ENCODE data around the gene KIAA0319L. TPM values are rescaled to one million over a fixed set of nuclear protein-coding genes. Genes with fewer than 3 reads are reported as not detected.

The KIAA0319L gene
- total RNA-seq, 2 donors from 2014 or later: 28.4 to 28.6 TPM

DNA sequence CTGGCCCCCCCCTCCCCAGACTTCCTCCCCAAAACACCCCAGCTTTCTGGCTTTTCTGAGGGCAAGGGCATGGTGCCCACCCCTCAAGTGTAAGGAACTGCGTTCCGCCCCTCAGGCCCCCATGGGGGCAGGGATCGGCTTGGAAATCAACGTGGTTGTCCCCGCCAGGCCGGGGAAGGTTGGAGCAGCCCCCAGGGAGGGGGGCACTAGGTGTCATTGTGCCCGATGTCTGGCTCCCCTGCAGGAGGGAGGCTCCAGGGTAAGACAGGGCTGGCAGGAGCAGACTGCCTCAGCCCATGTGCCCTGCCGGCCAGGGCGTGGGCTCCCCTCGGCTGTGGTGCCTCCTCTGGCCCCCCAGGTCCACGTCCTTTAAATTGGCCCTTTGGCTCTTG is 8.5 kb upstream of the KIAA0319L start:
- intact Hi-C loops (cut with DNase I): loop anchor here in 1 of 2 donors (5.0 kb wide), 1 partner anchor 162 kb away; no protein-coding TSS in a partner anchor
- peak; percentile 61 for DNase-seq (ENCODE audit: low spot score)

DNA sequence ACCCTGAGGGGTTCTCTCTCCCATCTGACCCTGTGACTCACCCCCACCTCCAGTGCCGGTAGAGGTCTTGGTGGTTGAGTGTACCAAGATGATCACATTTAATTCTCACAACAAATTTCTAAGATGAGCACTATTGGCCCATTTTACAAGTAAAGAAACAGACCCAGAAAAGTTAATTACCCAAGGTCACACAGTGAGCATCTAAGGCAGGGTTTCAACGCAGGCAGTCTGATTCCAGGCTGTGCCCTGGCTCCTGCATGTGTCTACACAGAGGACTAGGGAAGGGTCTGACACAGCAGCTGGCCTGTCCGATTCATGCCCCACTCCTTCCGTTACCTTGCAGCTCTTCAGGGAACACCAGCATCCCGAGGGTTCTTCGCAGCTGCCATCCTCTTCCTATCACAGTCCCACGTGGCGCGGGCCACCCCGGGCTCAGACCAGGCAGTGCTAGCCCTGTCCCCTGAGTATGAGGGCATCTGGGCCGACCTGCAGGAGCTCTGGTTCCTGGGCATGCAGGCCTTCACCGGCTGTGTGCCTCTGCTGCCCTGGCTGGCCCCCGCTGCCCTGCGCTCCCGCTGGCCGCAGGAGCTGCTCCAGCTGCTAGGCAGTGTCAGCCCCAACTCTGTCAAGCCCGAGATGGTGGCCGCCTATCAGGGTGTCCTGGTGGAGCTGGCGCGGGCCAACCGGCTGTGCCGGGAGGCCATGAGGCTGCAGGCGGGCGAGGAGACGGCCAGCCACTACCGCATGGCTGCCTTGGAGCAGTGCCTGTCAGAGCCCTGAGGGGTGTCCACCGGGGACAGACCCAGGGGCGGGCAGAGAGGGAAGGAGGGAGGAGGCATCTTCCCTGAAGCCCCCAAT is 7.9 kb upstream of the KIAA0319L start:
- DNase-seq (ENCODE audit: low spot score): peak; percentile 74
- intact Hi-C loops (cut with DNase I): loop anchor here in 1 of 2 donors (5.0 kb wide), 2 partner anchors 113 to 162 kb away; no protein-coding TSS in a partner anchor

DNA sequence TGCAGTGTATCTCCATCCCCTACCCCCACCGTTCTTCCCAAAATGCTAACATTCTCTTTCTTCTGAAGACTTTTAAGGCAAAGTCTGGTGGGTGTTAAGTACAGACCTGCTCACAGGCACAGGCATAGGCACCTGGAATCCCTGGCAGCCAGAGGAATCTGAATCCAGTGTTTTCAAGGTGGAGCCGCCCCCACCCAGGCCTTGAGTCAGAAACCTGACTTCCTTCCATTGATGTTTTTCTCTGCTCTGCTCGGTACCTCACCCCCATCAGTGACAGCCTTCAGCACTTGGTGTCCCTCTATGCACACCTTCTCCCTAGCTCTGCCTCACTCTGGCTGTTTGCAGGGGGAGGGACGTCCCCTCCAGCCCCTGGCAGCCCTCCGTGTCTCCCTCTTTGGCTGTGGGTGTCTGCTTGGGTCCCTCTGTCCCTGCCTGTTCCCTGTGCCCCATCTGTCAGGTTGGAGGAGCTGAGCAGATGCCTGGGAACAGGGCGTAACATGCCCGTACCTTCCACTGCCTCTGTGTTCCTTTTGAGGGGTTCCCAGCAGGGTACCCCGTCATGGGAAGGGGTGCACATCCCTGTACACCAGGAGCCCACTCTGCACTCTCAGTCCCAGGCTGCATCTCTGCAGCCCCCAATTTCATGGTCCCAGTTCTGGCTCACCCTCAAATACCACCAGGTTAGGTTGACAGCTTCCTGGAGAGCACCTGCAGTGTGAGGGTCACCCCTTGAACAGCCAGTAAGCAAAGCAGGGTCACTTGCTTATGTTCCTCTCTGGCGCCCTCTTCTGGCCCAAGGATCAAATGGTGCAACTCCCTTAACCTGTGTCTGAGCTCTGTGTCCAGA is 7.1 kb upstream of the KIAA0319L start:
- intact Hi-C loops (cut with DNase I): loop anchor here in 1 of 2 donors (5.0 kb wide), 1 partner anchor 112 kb away; no protein-coding TSS in a partner anchor

DNA sequence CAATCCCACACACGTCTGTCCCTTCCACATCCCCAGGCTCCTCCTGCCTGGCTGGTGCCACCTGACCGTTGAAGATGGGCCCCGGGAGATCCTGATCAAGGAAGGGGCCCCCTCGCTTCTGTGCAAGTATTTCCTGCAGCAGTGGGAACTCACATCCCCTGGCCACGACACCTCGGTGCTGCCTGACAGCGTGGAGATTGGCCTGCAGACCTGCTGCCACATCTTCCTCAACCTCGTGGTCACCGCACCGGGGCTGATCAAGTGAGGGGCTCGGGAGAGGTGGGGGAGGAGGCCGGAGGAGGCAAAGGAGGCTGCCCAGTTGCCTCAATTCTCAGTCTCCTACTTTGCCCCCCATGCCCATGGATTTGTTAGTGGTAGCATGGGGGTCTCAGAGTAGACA is 6.0 kb upstream of the KIAA0319L start:
- DNase-seq (ENCODE audit: low spot score): peak; percentile 74
- intact Hi-C loops (cut with DNase I): loop anchor here in 1 of 2 donors (5.0 kb wide), 1 partner anchor 111 kb away; no protein-coding TSS in a partner anchor

More for the DNA sequence above, 7.1 kb upstream of the KIAA0319L start:
- peak; percentile 91 for DNase-seq (ENCODE audit: low spot score)

DNA sequence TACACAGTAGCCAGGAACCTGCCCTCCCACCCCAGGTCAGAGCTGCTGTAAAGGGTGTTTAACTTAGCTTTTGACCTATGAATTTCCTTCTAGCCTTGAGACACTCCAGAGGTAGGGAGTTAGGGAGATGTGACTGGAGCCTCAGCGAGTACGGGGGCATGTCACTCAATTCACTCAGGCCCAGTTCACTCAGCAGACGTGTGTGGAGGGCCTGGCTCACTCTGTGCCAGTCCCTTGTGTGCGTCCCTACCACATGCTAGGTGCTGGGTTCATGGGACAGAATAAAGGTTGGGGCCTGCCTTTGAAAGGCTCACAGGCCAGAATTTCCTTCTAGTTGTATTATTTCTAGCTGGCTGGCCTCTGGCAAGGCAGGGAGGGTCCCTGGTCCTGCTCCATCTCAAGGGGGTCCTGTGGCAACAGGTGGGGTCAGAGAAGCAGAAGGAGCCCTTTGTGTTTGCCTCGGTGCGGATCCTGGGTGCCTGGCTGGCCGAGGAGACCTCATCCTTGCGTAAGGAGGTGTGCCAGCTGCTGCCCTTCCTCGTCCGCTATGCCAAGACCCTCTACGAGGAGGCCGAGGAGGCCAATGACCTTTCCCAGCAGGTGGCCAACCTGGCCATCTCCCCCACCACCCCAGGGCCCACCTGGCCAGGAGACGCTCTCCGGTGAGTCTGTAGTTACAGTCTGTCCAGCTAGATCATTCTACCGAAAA is 4.9 kb upstream of the KIAA0319L start:
- intact Hi-C loops (cut with DNase I): loop anchor here (2.0 to 5.0 kb wide), 2 partner anchors 110 to 111 kb away; no protein-coding TSS in a partner anchor
- peak; percentile 67 for DNase-seq (ENCODE audit: low spot score)

DNA sequence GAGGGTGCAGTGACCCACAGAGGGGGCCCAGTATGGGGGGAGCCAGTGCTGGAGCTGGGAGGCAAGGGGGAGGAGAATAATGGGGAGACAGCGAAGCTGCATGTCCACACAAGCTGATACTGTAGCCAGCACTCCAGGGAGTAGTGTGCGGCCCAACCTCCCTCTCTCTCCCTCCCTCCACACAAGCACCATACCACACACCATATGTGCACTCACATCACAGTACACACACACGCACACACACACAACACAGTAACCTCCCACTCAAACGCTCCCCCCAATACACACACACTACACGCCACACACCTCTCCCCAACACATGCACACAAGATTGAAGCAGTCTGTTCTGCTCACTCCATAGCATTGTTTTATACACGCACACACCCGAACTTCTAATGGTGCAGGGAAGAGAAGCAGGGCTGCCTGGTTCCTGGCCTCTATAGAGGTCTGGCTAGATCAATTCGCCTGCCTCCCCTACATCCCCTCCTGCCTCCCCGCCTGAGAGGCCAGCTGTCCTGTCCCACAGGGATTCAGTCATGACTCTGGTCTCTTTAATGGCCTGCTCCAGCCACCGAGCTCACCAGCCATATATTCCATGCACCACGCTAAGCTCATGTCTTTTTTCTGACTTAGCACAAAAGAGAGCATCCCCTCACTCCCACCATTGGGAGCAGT is 4.2 kb upstream of the KIAA0319L start:
- intact Hi-C loops (cut with DNase I): loop anchor here (2.0 to 5.0 kb wide), 2 partner anchors 109 to 111 kb away; no protein-coding TSS in a partner anchor

DNA sequence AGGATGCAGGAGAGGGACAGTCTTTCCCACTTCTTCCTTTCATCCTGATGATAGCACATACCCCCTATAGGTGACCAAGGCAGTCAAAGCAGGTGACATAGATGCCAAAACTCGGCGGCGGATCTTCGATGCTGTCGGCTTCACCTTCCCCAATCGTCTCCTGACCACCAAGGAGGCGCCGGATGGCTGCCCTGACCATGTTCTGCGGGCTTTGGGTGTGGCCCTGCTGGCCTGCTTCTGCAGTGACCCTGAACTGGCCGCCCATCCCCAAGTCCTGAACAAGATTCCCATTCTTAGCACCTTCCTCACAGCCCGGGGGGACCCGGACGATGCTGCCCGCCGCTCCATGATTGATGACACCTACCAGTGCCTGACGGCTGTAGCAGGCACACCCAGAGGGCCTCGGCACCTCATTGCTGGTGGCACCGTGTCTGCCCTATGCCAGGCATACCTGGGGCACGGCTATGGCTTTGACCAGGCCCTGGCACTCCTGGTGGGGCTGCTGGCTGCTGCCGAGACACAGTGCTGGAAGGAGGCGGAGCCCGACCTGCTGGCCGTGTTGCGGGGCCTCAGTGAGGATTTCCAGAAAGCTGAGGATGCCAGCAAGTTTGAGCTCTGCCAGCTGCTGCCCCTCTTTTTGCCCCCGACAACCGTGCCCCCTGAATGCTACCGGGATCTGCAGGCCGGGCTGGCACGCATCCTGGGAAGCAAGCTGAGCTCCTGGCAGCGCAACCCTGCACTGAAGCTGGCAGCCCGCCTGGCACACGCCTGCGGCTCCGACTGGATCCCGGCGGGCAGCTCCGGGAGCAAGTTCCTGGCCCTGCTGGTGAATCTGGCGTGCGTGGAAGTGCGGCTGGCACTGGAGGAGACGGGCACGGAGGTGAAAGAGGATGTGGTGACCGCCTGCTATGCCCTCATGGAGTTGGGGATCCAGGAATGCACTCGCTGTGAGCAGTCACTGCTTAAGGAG is 3.3 kb upstream of the KIAA0319L start:
- intact Hi-C loops (cut with DNase I): loop anchor here (2.0 to 5.0 kb wide), 2 partner anchors 108 to 110 kb away; no protein-coding TSS in a partner anchor
- peak; percentile 80 for DNase-seq (ENCODE audit: low spot score)

More for the DNA sequence above, 4.2 kb upstream of the KIAA0319L start:
- no peak for DNase-seq (ENCODE audit: low spot score)

DNA sequence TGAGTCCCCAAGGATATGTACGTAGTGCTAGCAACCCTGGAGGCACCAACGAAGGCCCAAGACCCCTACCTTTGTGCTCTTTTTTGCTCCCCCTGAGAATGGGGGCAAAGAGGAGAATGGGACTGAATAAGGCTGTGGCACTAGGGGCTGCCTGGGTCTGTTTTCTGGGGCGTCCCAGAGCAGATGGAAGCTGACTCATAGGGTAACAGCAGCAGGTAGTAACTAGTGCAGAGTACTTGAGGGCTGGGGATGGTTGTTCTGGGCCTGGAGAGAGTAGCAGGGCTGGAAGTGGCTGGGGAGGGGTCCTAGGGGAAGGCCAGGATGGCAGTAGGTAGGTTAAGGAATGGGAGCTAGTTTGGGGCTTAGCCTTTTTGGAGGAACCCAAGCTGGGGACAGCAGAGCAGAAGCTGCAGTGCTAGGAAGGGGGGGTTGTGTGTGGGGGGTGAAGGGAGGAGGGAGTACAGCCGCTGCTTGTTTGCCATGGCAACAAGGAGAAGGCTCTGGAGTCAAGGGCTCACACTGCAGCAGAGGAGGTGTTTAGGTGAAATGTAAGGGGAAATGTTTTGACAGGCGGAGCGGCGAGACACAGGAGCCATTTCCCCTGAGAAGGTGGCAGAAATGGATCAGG is 2.2 kb upstream of the KIAA0319L start:
- intact Hi-C loops (cut with DNase I): no loop called here
- peak; percentile 50 for DNase-seq (ENCODE audit: low spot score)

DNA sequence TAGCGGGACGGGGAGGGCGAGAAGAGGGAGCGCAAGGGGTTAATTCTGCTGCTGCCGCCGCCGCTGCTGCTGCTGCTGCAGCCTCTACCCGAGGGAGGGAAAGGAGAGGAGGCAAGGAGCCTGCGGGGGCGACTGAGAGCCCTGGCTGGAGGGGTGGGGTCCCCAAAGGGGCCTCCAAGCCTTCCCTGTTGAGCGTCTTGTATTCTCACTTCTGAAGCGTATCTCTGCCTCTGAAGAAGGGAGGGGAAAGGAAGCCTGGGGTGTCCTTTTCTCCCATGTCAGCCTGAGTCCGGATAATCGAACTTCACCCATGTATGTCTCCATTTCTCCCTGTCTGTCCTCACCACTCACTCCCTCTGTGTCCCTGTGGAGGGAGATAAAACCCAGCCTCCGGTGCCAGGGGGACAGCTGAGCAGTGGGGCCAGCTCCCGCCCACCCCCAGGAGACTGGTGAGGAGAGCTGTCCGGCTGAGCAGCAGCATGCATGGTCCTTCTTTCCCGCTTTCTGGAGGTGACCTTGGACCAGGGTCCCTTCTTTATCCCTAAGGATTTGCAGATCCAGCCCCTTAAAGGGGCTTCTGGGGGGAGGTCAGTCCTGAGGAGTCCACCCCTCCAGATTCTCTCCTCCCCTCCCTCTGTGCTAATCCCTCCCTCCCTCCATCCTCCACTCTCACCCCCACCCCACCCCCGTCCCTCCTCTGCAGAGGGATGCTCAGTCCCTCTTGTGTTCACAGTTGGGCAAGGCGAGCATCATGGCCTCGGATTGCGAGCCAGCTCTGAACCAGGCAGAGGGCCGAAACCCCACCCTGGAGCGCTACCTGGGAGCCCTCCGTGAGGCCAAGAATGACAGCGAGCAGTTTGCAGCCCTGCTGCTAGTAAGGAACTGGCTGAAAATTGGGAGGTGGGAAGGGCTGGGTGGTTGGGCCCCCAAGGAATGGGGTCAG is 1.4 kb upstream of the KIAA0319L start:
- peak; percentile 82 for DNase-seq (ENCODE audit: low spot score)
- intact Hi-C loops (cut with DNase I): no loop called here

DNA sequence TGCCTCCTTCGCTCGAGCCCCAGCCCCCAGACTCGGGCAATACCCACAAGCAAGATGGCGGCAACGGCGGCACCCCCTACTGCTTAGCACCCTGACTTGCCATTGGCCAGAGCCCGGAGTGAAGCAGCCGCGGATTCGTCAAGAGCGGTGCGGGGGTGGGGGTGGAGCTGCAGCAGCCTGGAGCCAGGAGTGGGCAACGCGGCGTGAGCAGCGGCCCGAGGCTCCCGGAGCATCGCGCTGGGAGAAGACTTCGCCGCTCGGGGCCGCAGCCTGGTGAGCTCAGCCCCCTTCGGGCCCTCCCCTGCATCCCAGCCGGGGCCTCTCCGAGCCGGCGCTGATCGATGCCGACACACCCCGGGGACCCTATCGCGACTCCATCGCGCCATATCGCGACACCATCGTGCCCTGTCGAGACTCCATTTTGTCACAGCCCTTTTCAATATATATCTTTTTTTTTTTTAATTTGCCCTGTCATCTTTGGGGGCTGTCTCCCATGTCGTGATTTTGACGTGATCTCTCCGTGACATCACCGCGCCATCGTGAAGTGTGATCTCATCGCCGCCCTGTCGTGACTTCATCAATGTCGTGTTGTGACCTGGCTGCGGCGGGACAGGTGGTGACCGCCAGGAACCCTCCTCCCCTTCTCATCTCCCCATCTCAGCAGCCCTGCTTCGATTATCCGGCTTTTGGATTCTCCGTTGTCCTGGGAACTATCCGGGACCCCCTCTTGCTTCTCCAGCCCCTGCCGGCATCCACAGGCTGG is 589 bp upstream of the KIAA0319L start, which contains the start of gene NCDN:
NCDN (plus strand) TSS at position 189 of the 763 bp plus-strand sequence; CDS start at position 581, 392 bp downstream.
- intact Hi-C loops (cut with DNase I): no loop called here
- DNase-seq (ENCODE audit: low spot score): peak; percentile 99

DNA sequence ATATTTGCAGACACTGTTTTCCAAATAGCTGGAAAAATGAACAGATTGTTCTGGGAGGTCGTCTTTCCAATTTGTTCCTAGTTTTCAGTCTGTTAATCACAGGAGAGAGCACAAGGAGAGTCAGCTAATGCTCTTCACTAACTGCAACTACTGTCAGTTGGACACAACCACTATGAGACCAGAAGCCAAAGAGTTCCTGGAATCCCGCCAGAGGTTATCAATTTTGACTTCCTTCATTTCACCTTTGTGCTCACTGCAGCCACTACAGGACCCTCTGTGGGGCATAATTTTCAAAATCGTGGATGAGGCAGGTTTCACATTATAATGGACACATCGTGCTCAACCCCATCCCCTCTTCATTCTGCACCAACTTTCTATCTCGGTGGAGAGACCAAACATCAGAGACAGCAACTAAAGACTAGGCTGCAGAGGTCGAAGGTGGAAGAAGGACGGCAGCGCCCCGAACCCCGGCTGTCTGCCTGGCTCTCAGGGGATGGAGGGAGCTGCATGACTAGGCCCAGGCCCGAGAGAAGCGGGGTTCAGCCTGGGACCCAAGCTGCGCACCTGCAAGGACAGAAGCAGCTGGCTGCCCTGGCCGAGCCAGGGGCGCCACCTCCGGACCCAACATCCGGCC is 602 bp downstream of the KIAA0319L start:
- DNase-seq (ENCODE audit: low spot score): no peak
- intact Hi-C loops (cut with DNase I): no loop called here

DNA sequence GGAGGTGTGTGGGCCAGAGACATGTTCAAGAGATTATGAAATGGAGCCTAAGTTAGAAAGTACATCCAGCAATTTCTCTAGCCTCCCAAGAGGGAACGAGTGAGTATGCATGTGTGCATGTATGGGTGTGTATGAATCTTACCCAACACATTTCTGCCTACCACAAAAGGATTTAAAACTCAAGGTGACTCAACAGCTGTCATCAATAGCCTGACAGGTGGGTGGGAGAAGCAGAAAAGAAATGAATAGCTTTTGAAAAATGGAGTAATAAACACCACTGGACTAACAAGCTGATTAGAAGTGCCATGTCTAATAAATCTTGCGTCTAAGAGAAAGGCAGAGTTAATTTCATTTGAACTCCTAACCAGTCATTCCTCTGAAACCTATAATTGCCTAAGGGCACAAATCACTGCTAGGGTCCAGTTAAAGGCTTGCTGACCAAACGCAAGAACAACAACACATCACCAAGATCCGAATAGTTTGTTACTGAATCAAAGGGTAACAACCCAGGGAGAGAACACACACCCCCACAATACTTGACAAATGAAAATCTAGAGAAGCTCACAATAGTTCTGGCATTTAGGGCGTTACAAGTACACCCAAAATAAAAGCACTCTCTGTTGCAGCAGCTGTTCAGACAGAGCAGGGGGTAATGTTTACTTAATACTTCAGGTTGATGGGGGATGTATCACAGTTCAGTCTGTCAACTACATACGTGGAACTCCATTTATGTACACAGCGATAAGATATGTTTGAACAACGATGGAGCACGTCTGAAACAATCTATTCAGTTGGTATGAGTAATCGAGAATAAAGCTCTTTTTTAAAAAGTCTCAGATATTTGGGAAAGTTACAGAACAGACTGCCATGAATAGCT is 1.4 kb downstream of the KIAA0319L start:
- DNase-seq (ENCODE audit: low spot score): no peak
- intact Hi-C loops (cut with DNase I): no loop called here

DNA sequence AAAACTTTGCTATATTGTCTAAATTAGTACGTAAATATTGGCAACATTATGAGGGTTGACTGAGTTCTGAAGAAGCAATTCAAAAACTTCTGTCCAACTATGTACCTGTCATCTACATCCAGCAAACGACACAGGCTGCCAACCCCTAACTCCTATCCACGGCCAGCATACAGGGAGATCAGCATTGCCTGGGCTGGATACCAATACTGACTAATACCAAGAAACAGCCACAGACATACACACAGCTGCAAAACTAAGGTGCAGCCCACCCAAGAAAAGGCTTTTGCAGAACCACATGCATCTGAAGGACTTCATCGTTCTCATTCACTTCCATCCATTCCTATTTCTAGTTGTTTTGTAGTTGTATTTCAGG is 2.0 kb downstream of the KIAA0319L start:
- intact Hi-C loops (cut with DNase I): no loop called here

More for the DNA sequence above, 2.0 kb downstream of the KIAA0319L start:
- DNase-seq (ENCODE audit: low spot score): no peak

Measured in posterior vena cava (tissue), 2 donors.